TTC549 (cell line): Measurements from ENCODE around the gene SEC16A.
"Not testable (repeated sequence)": the region's sequence is repeated elsewhere in the genome, so short reads cannot be mapped to it uniquely, and the experiment has no call there.

Source experiments
- FAIRE-seq: peaks from 2 replicates; lab custom pipeline; 2012; peaks lifted over from hg19 to GRCh38; lab: Jason Lieb, UNC

SEC16A gene

GRCh38 chr9:136418182-136419091 lies 64.4 kb downstream of the SEC16A start:
- FAIRE-seq = no peak

DNA sequence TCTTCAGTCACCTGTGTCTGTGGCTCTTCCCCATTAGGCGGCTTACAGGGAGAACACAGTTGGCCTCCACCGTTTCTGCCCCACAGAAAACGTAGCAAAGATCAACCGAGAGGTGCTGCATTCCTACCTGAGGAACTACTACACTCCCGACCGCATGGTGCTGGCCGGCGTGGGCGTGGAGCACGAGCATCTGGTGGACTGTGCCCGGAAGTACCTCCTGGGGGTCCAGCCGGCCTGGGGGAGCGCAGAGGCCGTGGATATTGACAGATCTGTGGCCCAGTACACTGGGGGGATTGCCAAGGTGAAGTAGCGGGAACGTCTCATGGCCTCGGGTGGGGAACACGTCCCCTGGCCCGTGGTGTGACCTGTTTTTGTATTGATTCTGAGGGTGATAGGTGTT lies 65.9 kb downstream of the SEC16A start:
- no peak for FAIRE-seq

GRCh38 chr9:136416427-136416826 lies 66.4 kb downstream of the SEC16A start:
- no peak for FAIRE-seq

DNA sequence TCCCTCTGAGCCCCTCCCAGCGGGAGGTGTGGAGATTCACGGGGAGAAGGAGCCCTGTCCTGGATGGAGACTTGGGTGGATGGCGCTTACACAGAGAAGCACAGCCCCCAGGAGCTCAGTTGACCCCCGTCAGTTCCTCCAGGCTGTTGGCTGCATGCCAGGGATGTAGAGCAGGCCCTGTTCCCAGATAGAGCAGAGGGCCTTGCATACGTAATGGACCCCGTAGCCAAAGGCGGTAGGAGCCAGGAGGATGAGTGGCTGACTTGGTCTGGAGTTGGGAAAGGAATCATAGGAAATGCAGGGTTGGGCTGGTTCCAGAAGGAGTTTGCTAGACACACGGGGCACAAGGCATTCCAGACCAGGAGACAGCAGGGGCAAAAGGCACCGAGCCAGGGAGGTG lies 69.9 kb downstream of the SEC16A start:
- no peak for FAIRE-seq

DNA sequence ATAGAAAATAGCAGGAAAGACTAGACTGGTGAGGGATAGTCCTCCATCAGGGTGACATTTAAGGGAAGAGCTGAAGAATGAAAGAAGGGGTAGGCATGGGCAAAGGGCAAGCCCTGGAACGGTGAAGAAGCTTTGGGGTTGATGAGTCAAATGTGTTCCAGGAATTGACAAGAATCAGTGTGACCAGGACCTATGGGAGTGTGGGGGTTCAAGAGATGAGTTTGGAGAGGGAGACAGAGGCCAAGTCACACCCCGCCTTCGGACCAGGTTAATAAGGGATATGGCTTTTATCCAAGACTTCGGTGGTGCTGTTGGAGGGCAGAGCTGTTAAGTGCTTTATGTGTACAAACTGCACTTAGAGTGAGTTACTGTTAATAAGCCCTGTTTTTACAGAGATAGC lies 71.5 kb downstream of the SEC16A start:
- FAIRE-seq = no peak

DNA sequence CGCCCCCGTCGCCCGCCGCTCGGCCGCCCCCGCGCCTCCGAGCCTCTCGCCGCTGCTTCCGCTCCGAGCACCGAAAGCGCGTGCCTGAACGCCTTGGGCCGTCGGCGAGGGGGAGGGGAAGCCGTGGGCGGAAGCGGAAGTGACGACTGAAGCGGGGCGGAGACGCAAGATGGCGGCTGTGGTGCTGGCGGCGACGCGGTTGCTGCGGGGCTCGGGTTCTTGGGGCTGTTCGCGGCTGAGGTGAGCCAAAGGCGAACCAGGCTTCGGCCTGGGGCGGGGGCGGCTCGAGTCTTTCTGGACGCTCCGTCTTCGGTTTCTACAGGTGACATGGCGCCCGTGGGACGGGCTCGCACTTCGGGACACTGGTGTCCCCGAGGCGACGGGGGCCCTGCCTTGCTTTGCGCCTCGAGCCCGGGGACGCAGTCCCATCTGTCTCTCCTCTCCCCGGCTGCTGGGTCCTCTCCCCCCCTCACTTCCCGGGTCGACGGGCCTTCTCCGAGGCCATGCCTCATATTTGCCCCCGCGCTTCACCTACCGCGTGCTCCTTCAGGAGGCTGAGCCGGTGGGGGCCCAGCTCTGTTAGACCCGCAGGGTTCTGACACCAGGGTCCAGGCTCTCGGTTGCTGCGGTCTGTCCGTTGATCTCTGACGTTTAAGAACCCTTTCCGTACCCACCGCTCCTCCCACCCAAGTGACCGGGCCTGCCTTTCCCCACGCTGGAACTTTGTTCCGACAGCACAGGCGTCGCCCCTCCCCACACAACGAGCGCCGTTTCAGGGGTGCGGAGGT lies 72.1 kb downstream of the SEC16A start, which contains the start of the genes ENTR1 and PMPCA:
Gene ENTR1 (minus strand): TSS at position 115 of the 788 bp plus-strand sequence. CDS start 217 bp downstream, outside the sequence.
Gene PMPCA (plus strand): TSS at position 159 of the 788 bp plus-strand sequence. CDS start 11 bp downstream, at position 170.
- no peak for FAIRE-seq

GRCh38 chr9:136409557-136410455 lies 73.0 kb downstream of the SEC16A start:
- FAIRE-seq = no peak

- no peak for FAIRE-seq
These were observed 74.9 kb downstream of the SEC16A start for GRCh38 chr9:136407911-136408310.

GRCh38 chr9:136407061-136407460 lies 75.8 kb downstream of the SEC16A start:
- FAIRE-seq = not testable (repeated sequence)

DNA sequence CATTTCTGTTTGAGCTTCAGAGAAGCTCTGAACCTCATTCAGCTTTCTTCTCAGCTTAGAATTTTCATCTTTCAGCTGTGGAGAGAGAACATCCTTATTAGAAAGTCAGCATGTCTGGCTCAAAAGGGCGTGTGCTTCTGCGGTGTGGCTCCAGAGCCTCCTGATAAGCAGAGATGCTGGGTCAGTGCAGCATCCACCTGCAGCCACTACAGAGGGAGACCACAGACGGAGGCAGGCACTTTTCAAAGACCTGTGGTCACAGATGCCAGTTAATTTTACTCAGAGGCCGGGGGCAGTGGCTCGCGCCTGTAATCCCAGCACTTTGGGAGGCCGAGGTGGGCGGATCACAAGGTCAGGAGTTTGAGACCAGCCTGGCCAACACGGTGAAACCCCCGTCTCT lies 76.9 kb downstream of the SEC16A start:
- not testable (repeated sequence) for FAIRE-seq

- FAIRE-seq = no peak
These were observed 77.4 kb downstream of the SEC16A start for GRCh38 chr9:136405481-136405880.

DNA sequence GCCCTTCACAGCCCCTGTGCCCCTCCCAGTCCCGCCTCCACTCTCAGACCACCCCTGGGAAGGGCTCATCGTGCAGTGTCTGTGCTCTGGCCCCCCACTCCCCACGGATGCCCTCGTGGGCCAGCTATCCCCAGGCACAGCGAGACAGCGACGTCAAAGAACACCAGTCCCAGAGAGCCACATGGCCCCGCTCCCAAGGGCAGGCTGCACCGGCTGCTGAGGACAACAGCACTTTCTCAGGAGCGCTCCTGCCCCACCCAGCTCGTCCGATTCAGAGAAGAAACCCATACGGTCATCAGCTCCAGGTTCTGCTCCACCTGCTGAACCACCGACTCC lies 78.1 kb downstream of the SEC16A start:
- no peak for FAIRE-seq

GRCh38 chr9:136403915-136404800 lies 78.7 kb downstream of the SEC16A start:
- FAIRE-seq = no peak

- no peak for FAIRE-seq
These were observed 79.3 kb downstream of the SEC16A start for GRCh38 chr9:136403538-136403914.

DNA sequence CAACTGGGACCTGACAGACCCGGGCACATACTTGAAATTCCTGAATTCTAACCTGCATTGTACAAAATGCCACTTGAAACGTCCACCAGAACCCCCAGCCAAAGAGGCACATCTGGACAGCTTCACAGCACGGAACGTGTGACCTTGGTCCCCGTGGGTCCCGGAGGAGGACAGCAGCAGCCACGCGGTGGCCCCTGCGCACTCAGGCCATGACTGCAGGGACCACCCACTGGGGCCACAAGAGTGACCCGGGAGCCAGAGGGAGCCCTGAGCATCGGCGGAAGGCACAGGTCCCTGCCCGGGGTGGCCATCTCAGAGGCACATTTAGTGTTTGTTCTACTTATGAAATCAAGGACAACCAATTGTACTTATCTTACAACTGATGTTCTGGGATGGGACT lies 80.8 kb downstream of the SEC16A start:
- no peak for FAIRE-seq

GRCh38 chr9:136401173-136401922 lies 81.5 kb downstream of the SEC16A start:
- FAIRE-seq = no peak

DNA sequence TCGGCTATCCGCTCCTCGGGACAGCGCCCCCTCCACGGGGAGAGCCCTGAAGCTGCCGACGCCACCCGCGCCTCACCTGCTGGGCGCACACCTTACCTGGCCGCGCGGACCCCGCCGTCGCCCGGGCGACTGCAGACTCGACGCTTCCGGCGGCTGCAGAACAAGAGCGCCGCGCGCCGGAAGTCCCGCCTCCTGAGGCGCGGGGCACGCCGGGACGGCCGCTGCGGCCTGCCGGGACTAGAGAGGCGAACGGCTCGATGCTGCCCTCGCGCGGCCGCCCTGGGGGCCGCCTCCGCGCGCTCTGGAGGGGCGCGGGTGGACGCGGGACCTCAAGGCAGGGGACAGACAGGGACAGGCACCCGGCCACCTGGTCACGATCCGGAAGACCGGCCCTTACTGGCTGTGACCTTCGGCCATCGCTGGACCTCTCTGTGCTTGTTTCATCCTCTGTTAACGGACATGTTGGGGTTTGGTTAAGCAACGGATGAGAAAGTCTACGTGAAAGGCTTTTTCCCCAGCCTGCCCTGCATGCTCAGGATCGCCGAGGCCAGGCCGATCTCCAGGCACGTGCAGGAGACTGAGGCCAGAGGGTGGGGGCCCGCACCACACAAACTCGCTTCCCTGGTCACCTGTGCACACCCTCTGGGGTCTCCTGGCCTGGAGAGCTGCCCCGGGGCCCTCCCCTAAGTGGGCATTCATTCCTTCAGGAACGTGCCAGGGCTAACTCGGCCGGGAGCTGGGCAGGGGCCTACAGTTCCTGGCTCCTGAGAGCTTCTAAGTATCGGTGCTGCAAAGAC lies 82.6 kb downstream of the SEC16A start, which contains the start of gene SNAPC4:
Gene SNAPC4 (minus strand): TSS at position 133 of the 797 bp plus-strand sequence. CDS start 1,742 bp downstream, outside the sequence.
- FAIRE-seq = no peak

DNA sequence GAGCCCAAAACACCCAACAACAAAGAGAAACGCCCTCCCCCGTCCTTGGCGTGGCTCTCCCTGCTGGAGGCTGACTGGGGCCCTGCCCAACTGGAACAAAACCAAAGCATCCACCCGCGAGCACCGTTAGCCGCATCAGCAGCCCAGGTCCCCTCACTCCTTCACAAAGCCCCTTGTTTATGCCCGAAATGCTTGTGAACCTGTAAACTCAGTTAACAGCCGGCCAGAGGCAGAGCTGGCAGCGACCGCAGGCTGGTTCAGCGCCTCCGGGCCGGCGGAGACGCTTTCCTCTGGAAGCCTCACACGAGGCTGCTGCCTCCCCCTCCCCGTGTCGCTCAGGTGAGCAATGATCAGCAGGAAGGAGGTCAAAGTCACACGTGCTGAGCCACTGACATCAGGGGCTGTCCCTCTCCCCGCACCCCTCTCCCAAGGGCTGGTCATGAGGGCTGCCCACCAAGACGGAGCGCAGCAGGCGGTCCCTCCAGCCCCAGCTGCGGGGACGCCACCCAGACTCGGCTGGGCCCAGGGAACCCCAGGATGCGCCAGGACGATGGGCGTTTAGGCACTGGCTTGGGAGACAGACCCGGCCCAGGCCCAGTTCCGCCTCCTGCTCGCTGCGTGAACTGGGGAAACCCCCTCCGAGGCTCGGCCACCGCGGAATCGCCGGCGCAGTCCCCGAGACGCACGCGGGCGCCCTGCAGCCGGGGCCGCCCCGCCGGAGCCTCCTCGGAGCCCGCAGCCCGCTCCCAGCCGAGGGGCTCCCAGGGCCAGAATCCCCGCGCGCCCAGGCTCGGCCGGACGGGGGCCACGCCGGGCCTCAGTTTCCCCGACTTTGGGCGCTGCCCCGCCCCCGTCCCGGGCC lies 83.4 kb downstream of the SEC16A start:
- no peak for FAIRE-seq
